ENCODE data around the gene RRAS2.

The RRAS2 gene

GRCh38 chr11:14228356-14228755 lies 130.6 kb downstream of the RRAS2 start:
- Histone ChIP-seq H2AFZ (ENCODE audit: low read length) (no peak overlapping the region), H2BK5ac (ENCODE audit: low read length) (no peak overlapping the region), H2BK120ac (ENCODE audit: low read depth, low read length) (no peak overlapping the region), H4K8ac (ENCODE audit: low read depth, low read length) (no peak overlapping the region), H3K4me1 (ENCODE audit: control insufficient read depth in 2 of 2, insufficient read depth in 1 of 2, low read depth in 1 of 2, low read length in 2 of 2) (peaks cover 0 to 13% of the 10 kb centered on the region in 2 donors), H3K18ac (ENCODE audit: low read length) (no peak overlapping the region), H3K9ac (ENCODE audit: low read depth, low read length, poor library complexity) (no peak overlapping the region), H3K79me1 (ENCODE audit: low read depth, low read length) (no peaks in the 10 kb centered on the region), H2BK15ac (ENCODE audit: low read length) (no peak overlapping the region), H2AK5ac (ENCODE audit: low read depth, low read length) (no peak overlapping the region), H2BK12ac (ENCODE audit: low read length) (no peak overlapping the region), H3K27ac (replicated peaks; ENCODE audit: low read length) (no peak overlapping the region), H3K14ac (ENCODE audit: low read length) (no peak overlapping the region), H4K91ac (ENCODE audit: low read depth, low read length, poor library complexity) (no peak overlapping the region), H3K23ac (ENCODE audit: low read depth, low read length, poor library complexity) (no peak overlapping the region), H3K4ac (ENCODE audit: low read length) (no peak overlapping the region), H3K4me3 (ENCODE audit: low read length in 2 of 2) (no peak overlapping the region), H3K9me3 (replicated peaks in 1 of 2; ENCODE audit: control insufficient read depth in 2 of 2, insufficient read depth in 1 of 2, low read depth in 1 of 2, low read length in 2 of 2) (no peaks in the 10 kb centered on the region), H3K36me3 (replicated peaks in 1 of 2; ENCODE audit: control insufficient read depth in 2 of 2, insufficient read depth in 2 of 2, low read length in 2 of 2) (no peaks in the 10 kb centered on the region), H3K4me2 (ENCODE audit: insufficient read depth, low read length, poor library complexity, severe bottlenecking) (no peak overlapping the region), H3K27me3 (ENCODE audit: control insufficient read depth in 3 of 3, insufficient read depth in 3 of 3, low read depth in 1 of 3, low read length in 3 of 3) (peaks cover 0 to 27% (median 0%) of the 10 kb centered on the region in 3 experiments)
- no peak for DNase-seq (ENCODE audit: low spot score)
- no CpG with 5 or more reads among the region's 2 CpGs for WGBS, 2 donors (ENCODE audit: extremely low coverage in 2 of 2, insufficient read length in 2 of 2, insufficient replicate concordance in 1 of 2)

Measured in neuronal stem cell (in vitro differentiated cells).